Omental fat pad (tissue), 4 donors: Measurements from ENCODE around the gene REN. TPM values are rescaled to one million over a fixed set of nuclear protein-coding genes. Genes with fewer than 3 reads are reported as not detected.

Source experiments
- ATAC-seq: fragments of 150-250 bp; one replicate; pipeline ENCODE4 v1.9.1; 2016; ENCODE audit warnings: mild to moderate bottlenecking, moderate library complexity; ENCODE audit not compliant: low FRiP score
- DNase-seq: peaks from one replicate; pipeline ENCODE4 v3.0.0-alpha.2; 2019; ENCODE audit warnings: low spot score
- total RNA-seq, 4 donors: library from RNA; depleted of rRNA; stranded (reverse); fragments of >200 nt; gene quantifications; one replicate each; pipeline ENCODE4 v1.1.0, GENCODE V29; 2016
- TF ChIP-seq, protein P1 (sequence below), 3 donors: fragments of 450-650 bp; IDR thresholded peaks; one replicate each; pipeline ENCODE4 v1.5.1; 2016 to 2017; ENCODE audit warnings: antibody characterized with exemption in 3 of 3, mild to moderate bottlenecking in 3 of 3, moderate library complexity in 2 of 3

REN gene
- total RNA-seq, 4 donors from 2014 or later = 1.4 to 2.8 TPM; not detected in 2

DNA sequence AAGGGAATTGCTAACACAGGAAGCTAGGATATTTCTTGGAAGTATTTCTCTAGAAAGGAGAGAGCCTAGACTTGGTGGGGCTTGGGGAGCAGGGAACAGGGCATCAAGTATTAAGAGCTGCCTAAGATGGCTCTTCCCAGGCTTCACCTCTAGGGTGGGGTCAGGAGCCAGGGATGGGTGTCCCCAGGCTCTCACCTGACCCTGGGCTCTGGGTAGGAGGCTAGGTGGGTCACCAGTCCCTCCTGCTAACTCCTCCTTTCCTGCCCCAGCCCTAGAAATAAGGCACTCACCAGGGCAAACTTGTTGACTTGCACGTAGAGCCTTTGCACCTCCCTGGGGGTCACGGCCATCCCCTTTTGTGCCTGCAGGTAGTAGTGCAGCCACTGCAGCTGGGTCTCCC is 29.3 kb downstream of the REN start:
- TF ChIP-seq, protein P1, sequence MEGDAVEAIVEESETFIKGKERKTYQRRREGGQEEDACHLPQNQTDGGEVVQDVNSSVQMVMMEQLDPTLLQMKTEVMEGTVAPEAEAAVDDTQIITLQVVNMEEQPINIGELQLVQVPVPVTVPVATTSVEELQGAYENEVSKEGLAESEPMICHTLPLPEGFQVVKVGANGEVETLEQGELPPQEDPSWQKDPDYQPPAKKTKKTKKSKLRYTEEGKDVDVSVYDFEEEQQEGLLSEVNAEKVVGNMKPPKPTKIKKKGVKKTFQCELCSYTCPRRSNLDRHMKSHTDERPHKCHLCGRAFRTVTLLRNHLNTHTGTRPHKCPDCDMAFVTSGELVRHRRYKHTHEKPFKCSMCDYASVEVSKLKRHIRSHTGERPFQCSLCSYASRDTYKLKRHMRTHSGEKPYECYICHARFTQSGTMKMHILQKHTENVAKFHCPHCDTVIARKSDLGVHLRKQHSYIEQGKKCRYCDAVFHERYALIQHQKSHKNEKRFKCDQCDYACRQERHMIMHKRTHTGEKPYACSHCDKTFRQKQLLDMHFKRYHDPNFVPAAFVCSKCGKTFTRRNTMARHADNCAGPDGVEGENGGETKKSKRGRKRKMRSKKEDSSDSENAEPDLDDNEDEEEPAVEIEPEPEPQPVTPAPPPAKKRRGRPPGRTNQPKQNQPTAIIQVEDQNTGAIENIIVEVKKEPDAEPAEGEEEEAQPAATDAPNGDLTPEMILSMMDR (IDR thresholded peaks at IDR 0.05) = no peak
- DNase-seq = no peak
- no peak for ATAC-seq

- ATAC-seq (no peak), DNase-seq (no peak)
- TF ChIP-seq, protein P1 (IDR thresholded peaks at IDR 0.05) = no peak
Measured at GRCh38 chr1:204134103-204134502, 32.0 kb downstream of the REN start.

- no peak for ATAC-seq
- DNase-seq = no peak
- TF ChIP-seq, protein P1 (IDR thresholded peaks at IDR 0.05) = no peak
Measured at GRCh38 chr1:204132718-204133117, 33.4 kb downstream of the REN start.

DNA sequence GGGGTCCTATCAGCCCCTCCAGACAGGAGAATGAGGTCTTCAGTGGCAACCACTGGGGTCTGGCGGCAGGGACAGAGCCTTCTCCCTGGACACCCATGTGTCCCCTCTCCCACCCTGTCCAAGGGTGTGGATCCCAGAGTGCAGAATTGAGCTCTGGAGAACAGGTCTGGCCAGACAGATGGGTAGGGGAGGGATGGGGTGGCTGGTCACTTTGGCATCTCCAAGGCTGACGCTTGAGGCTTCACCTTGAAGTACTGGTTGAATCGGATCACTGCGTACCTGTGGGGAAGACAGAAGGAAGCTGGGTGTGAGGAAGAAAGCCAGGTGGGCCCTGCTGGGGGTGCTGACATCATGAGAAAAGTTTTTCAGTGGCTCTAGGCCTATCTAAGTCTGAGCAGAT is 34.2 kb downstream of the REN start:
- ATAC-seq = no peak
- TF ChIP-seq, protein P1 (IDR thresholded peaks at IDR 0.05) = no peak
- DNase-seq = no peak

DNA sequence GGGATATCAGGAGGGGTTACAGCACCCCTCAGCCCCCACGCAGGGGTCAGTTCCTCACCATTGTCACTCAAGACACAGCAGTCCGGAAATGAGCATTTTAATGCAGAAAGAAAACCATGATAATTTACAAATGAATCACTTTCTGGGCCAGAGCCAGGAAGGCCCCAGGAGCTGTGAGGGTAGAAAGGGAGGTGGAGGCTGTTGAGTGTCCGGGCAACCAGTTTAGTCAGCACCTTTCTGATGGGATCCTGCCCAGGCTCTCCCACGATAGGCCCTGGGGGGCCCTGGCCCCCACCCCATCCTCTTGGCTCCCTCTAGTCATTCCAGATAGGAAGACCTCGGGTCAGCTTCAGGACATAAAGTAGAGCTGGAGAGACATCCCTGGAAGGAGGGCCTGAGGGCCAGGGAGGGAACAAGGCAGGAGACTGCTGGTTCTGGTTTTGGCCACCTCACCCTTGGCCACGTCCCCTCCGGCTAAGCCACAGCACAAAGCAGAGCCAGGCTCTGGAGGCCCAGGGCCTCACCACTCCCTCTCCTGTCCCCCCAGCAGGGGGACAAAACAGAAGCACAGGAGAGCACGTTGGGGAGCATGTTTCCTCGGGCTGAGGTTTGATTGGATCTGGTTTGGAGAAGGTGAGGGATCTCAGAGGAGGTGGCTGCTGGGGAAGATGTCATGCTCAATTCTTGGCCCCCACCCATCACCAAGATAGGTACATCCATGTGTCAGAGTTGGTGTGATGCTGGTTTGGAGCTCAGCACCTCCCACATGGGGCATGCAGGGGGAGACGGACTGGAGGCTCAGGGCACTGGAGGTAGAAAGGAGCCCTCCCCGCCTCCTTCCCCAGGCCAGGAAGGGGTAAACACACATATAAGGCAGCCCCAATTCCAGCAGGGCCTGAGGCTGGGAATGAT is 34.9 kb downstream of the REN start:
- TF ChIP-seq, protein P1 (IDR thresholded peaks at IDR 0.05) = no peak
- DNase-seq (peak; percentile 49), ATAC-seq (peak; percentile 65)

- DNase-seq (no peak), ATAC-seq (no peak)
- TF ChIP-seq, protein P1 (IDR thresholded peaks at IDR 0.05) = no peak
Measured at GRCh38 chr1:204130178-204130577, 36.0 kb downstream of the REN start.
